ENCODE results near the gene DDR2. TPM values are rescaled to one million over a fixed set of nuclear protein-coding genes. Genes with fewer than 3 reads are reported as not detected.

Gene DDR2
- total RNA-seq, 4 donors from 2014 or later: 165 to 241 (median 199) TPM

- 63 to 91% methylated on average over 2 to 3 of the region's 3 CpGs for WGBS, 2 donors (ENCODE audit: low coverage in 1 of 2)
- H3K27me3 ChIP-seq: no peaks in the 10 kb centered on the region
- H3K27ac ChIP-seq: peak overlapping the region; percentile 85 to 93 (median 88)
- H3K36me3 ChIP-seq: no peaks in the 10 kb centered on the region
- ATAC-seq: no peak
- no peaks in the 10 kb centered on the region for H3K9me3 ChIP-seq
- H3K4me3 ChIP-seq: no peak overlapping the region
- TF ChIP-seq POLR2A (IDR thresholded peaks at IDR 0.05) (no peak), POLR2AphosphoS5 (IDR thresholded peaks at IDR 0.05) (no peak), EP300 (IDR thresholded peaks at IDR 0.05) (no peak)
- TF ChIP-seq, protein P1, sequence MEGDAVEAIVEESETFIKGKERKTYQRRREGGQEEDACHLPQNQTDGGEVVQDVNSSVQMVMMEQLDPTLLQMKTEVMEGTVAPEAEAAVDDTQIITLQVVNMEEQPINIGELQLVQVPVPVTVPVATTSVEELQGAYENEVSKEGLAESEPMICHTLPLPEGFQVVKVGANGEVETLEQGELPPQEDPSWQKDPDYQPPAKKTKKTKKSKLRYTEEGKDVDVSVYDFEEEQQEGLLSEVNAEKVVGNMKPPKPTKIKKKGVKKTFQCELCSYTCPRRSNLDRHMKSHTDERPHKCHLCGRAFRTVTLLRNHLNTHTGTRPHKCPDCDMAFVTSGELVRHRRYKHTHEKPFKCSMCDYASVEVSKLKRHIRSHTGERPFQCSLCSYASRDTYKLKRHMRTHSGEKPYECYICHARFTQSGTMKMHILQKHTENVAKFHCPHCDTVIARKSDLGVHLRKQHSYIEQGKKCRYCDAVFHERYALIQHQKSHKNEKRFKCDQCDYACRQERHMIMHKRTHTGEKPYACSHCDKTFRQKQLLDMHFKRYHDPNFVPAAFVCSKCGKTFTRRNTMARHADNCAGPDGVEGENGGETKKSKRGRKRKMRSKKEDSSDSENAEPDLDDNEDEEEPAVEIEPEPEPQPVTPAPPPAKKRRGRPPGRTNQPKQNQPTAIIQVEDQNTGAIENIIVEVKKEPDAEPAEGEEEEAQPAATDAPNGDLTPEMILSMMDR (IDR thresholded peaks at IDR 0.05): no peak
- H3K4me1 ChIP-seq: peaks cover 10 to 68% (median 21%) of the 10 kb centered on the region in 3 donors
These were observed 3.1 kb upstream of the DDR2 start for GRCh38 chr1:162629077-162629627.

- Histone ChIP-seq H3K36me3 (no peaks in the 10 kb centered on the region), H3K9me3 (no peaks in the 10 kb centered on the region), H3K27me3 (no peaks in the 10 kb centered on the region), H3K4me3 (no peak overlapping the region), H3K27ac (peak overlapping the region; percentile 85 to 93 (median 88)), H3K4me1 (peaks cover 10 to 73% (median 21%) of the 10 kb centered on the region in 3 donors)
- 28 to 52% methylated on average over 2 of the region's 2 CpGs for WGBS, 2 donors (ENCODE audit: low coverage in 1 of 2)
- TF ChIP-seq POLR2AphosphoS5 (IDR thresholded peaks at IDR 0.05) (no peak), POLR2A (IDR thresholded peaks at IDR 0.05) (no peak), EP300 (IDR thresholded peaks at IDR 0.05) (no peak)
- TF ChIP-seq, protein P1 (IDR thresholded peaks at IDR 0.05): no peak
- no peak for ATAC-seq
These were observed 2.6 kb upstream of the DDR2 start for GRCh38 chr1:162629651-162630050.

DNA sequence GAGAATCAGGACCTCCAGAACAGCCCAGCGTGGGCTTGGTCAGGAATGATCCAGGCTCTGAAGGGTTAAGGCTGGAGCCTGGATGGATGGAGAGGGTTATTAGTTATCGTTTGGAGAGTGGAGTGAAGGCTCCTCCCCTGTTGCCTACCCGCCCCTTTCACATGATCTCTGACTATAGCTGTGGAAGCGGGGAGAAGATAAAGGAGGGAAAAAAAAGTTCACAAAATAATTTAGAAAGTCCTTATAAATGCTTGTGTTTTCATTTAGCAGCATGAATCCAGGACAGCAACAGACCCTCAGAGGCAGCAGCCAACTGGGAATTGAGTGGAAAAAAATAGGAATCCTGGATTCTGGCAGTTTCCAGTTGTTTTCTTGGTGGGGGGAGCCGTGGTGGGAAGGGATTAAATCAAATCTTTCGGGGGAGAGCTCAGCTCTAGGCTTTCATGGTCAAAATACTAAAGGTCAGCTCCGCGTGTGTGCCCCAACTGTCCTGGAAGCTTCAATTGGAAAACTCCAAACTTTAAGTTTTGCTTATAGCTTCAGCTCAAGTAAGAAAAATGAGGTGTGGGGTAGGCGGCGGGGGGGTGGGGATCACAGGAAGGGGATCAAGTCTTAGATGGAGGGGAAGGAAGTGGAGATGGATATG is 595 bp upstream of the DDR2 start:
- peak; percentile 77 for ATAC-seq
- H3K9me3 ChIP-seq: no peaks in the 10 kb centered on the region
- H3K4me1 ChIP-seq: peaks cover 8 to 74% (median 15%) of the 10 kb centered on the region in 3 donors
- WGBS, 2 donors (ENCODE audit: low coverage in 1 of 2): 5 to 11% methylated on average over 7 to 10 of the region's 10 CpGs
- H3K27me3 ChIP-seq: no peaks in the 10 kb centered on the region
- H3K36me3 ChIP-seq: no peaks in the 10 kb centered on the region
- H3K4me3 ChIP-seq: peak overlapping the region; percentile 56 to 79
- peak overlapping the region; percentile 85 to 93 (median 88) for H3K27ac ChIP-seq
- TF ChIP-seq EP300 (IDR thresholded peaks at IDR 0.05) (no peak), POLR2AphosphoS5 (IDR thresholded peaks at IDR 0.05) (peak; percentile 24)

- H3K36me3 ChIP-seq: no peaks in the 10 kb centered on the region
- WGBS, 2 donors (ENCODE audit: low coverage in 1 of 2): 0 to 3% methylated on average over 2 to 4 of the region's 4 CpGs
- no peaks in the 10 kb centered on the region for H3K27me3 ChIP-seq
- TF ChIP-seq EP300 (IDR thresholded peaks at IDR 0.05): no peak
- TF ChIP-seq POLR2AphosphoS5 (IDR thresholded peaks at IDR 0.05): no peak
- TF ChIP-seq POLR2A (IDR thresholded peaks at IDR 0.05): no peak
- TF ChIP-seq, protein P1 (IDR thresholded peaks at IDR 0.05): no peak
- no peaks in the 10 kb centered on the region for H3K9me3 ChIP-seq
- peak; percentile 12 for ATAC-seq
- peak overlapping the region; percentile 85 to 93 (median 88) for H3K27ac ChIP-seq
- peak overlapping the region; percentile 56 to 79 for H3K4me3 ChIP-seq
- H3K4me1 ChIP-seq: peaks cover 3 to 74% (median 15%) of the 10 kb centered on the region in 3 donors
These were observed 425 bp downstream of the DDR2 start for GRCh38 chr1:162632698-162633080.

DNA sequence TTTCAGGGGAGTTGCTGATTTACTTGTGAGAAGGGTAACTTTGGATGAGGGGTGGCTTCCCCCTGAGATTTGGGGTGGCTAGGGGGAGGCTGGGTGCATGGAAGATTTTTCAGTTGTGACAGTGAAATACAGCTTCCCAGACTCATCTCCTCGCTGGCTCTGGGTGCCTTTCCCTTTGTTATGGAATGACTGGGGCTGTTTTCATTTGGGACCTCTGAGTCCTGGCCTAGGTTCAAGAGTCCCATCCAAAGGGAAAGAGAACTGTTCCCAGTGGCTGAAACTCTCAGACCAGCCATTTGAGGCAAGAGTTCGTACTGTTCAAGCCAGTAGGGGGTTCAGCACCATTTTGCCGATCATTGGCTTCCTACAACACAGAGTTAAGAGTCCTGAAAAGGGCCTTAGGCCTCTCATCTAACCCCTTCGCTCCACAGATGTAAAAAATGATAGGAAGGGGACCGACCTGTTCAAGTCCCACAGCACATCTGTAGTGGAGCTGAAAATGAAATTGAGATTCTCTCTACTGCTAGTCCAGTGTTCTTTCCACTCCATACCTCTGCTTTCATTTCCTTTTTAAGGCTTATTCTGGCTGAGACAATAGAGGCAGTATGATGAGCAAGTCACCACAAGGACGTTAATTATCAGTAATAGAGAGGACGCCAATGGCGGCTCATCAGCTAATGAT is 958 bp downstream of the DDR2 start:
- Histone ChIP-seq H3K36me3 (no peaks in the 10 kb centered on the region), H3K27ac (peak overlapping the region; percentile 85 to 93 (median 88)), H3K4me1 (peaks cover 3 to 79% (median 15%) of the 10 kb centered on the region in 3 donors), H3K27me3 (no peaks in the 10 kb centered on the region), H3K9me3 (no peaks in the 10 kb centered on the region), H3K4me3 (peak overlapping the region; percentile 56 to 79)
- TF ChIP-seq POLR2AphosphoS5 (IDR thresholded peaks at IDR 0.05): peak; percentile 37
- peak in 1 of 2 donors; percentile 27 for TF ChIP-seq POLR2A (IDR thresholded peaks at IDR 0.05)
- TF ChIP-seq, protein P1 (IDR thresholded peaks at IDR 0.05): peak in 3 of 4 experiments; percentile 11 to 42 (median 19)
- TF ChIP-seq EP300 (IDR thresholded peaks at IDR 0.05): no peak
- WGBS, 2 donors (ENCODE audit: low coverage in 1 of 2): 9 to 17% methylated on average over 5 of the region's 8 CpGs
- ATAC-seq: peak; percentile 27
